SK-N-SH treated with all-trans-retinoic acid at 6 μM for 48 hours (cell line): ENCODE data around the gene ORC3.

ENCODE experiments used
- ATAC-seq: fragments of 200-7000 bp; cut with Tn5 transposase; 3 replicates; pipeline ENCODE4 v1.9.1; 2020; ENCODE audit warnings: mild to moderate bottlenecking, moderate library complexity
- ARNTL ChIP-seq: fragments of 450-650 bp; formaldehyde crosslinking; IDR thresholded peaks from 2 replicates; pipeline ENCODE4 v1.5.0; 2020; ENCODE audit warnings: low read depth, mild to moderate bottlenecking, moderate library complexity, borderline replicate concordance
- ESRRG ChIP-seq: fragments of 250-450 bp; sonication (Bioruptor Pico); IDR thresholded peaks from 2 replicates; pipeline ENCODE4 v1.6.1; 2021; ENCODE audit warnings: mild to moderate bottlenecking
- RARB ChIP-seq: fragments of 250-450 bp; sonication (Bioruptor Pico); IDR thresholded peaks from 2 replicates; pipeline ENCODE4 v1.8.0; 2021; ENCODE audit warnings: mild to moderate bottlenecking, moderate library complexity
- TOX ChIP-seq: fragments of 250-450 bp; sonication (Bioruptor Pico); IDR thresholded peaks from 2 replicates; pipeline ENCODE4 v1.8.0; 2021; ENCODE audit warnings: mild to moderate bottlenecking, moderate library complexity, borderline replicate concordance
- ZC3H10 ChIP-seq: fragments of 250-450 bp; sonication (Bioruptor Pico); IDR thresholded peaks from 2 replicates; pipeline ENCODE4 v1.5.1; 2021; ENCODE audit warnings: mild to moderate bottlenecking, moderate library complexity
- ZFP3 ChIP-seq: fragments of 250-450 bp; sonication (Bioruptor Pico); IDR thresholded peaks from 2 replicates; pipeline ENCODE4 v1.5.0; 2020; ENCODE audit warnings: mild to moderate bottlenecking, moderate library complexity
- ZNF565 ChIP-seq: fragments of 450-650 bp; formaldehyde crosslinking; conservative IDR thresholded peaks from 2 replicates; pipeline ENCODE4 v1.5.0; 2020; ENCODE audit warnings: low read depth, mild to moderate bottlenecking, moderate library complexity

ORC3 gene

DNA sequence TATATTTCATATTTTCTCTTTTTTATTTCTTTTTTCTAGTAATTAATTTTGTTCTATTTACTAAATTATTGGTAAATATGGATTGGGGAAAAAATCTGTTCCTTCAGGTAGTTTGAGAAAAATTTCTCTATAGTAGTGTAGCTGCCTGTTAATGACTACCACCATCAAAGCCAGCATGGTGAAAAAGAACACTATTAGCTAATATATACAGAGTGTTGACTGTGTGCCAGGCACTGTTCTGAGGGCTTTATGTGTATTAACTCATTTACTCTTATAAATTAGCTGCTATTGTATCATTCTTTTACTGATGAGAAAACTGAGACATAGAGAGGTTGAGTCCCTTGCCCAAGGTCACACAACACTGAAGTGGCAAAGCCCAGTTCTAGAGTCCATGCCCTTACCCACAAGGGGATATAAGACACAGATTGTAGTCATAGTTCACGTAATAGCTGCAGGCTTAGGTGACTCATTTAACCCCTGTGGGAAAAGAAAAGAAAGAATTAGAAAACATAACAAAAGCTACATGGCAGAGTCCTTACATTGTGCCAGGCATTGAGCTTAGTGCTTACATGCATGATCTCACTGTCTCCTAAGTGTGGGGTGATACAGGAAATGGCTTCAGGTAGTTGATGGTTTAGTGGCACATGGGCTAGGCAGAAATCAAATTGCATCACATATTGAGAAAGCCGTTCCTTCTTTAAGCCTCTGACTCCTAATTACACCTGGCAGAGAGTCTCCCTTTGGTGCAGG lies 124.3 kb downstream of the ORC3 start:
- ATAC-seq: peak; percentile 48
- TF ChIP-seq ZC3H10: no peak
- no peak for TF ChIP-seq TOX (CRISPR knock-in tag)
- TF ChIP-seq ZNF565: no peak
- no peak for TF ChIP-seq RARB (CRISPR knock-in tag)
- no peak for TF ChIP-seq ZFP3 (CRISPR knock-in tag)
- TF ChIP-seq ARNTL (CRISPR knock-in tag): no peak
- no peak for TF ChIP-seq ESRRG (CRISPR knock-in tag)
